Ovary (tissue), 3 donors: ENCODE data around the gene LRRC75A.
"Not testable (repeated sequence)": the region's sequence is repeated elsewhere in the genome, so short reads cannot be mapped to it uniquely, and the experiment has no call there.

Experiments used
- CTCF ChIP-seq, 3 donors: fragments of 450-650 bp in 2 of 3; fragments of 200-600 bp in 1 of 3; IDR thresholded peaks; one replicate each; pipeline versions ENCODE4 v1.5.1 to v1.8.0; 2016 to 2022; ENCODE audit warnings: antibody characterized with exemption in 3 of 3, mild to moderate bottlenecking in 1 of 3
- POLR2A ChIP-seq: fragments of 450-650 bp; IDR thresholded peaks from one replicate; pipeline ENCODE4 v1.6.1; 2017; ENCODE audit warnings: antibody characterized with exemption, mild to moderate bottlenecking, moderate library complexity
- donor health status: DM: no; HTN: no; CAD: no.

GRCh38 chr17:16392491-16392890 is 99.5 kb downstream of the LRRC75A start:
- TF ChIP-seq POLR2A; CTCF (IDR thresholded peaks at IDR 0.05): not testable (repeated sequence)
